NCI-H187 treated with DMSO at 0.1 percent for 48 hours (cell line): ENCODE data around the gene CTNND2.

Experiments
- DNase-seq: peaks from one replicate; lab custom pipeline; 2025; lab: John Stamatoyannopoulos, UW

CTNND2 gene

GRCh38 chr5:10985721-10986110 is 918.5 kb downstream of the CTNND2 start:
- DNase-seq = no peak

DNA sequence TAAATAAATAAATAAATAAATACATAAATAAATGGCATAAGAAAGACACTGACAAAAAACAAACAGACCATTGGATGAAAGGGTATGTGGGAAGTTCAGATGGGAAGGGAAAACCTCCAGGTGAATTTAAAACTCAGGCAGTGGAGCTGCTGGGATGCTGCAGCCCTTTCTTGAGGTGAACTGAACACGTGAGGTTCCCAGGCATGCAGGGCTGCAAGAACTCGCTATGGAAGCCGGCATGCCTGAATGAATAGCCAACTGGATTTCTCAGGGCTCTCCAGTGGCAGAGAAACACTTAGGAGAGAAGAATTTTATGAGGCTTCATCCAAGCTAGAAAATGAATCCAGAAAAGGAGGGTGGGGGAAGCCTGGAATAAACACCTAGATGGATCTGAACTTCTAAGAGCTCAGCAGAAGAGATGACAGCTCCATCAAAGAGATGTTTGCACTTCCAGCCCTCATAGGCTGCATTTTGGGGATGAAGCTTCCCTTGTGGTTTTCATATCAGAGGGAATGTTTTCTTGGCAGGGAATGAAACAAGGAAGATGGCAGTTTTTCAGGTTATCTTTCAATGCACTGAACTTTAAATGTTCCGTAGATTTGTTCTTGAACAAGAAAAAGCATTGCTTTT is 919.0 kb downstream of the CTNND2 start:
- no peak for DNase-seq

GRCh38 chr5:10984021-10984715 is 920.1 kb downstream of the CTNND2 start:
- no peak for DNase-seq

GRCh38 chr5:10982626-10983025 is 921.6 kb downstream of the CTNND2 start:
- DNase-seq = no peak

DNA sequence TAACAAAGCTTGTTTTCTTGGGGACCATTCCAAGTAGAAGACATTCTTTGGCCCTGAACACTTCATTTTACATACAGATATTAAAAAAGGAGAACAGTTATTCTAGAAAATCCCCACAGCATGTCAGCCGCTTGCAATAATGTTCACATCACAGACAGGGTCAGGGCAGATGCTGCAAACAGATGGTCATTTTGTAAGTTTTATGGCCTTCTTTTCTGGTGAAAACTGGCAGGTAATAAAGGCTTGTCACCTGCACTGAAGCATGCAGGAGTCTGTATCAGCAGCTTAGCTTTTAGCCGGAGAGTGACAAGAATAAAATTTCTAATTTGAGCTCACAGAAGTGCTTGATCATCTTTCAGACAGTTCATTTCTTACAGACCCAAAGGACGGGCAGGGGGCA is 922.3 kb downstream of the CTNND2 start:
- no peak for DNase-seq

GRCh38 chr5:10977011-10977410 is 927.2 kb downstream of the CTNND2 start:
- DNase-seq = no peak

DNA sequence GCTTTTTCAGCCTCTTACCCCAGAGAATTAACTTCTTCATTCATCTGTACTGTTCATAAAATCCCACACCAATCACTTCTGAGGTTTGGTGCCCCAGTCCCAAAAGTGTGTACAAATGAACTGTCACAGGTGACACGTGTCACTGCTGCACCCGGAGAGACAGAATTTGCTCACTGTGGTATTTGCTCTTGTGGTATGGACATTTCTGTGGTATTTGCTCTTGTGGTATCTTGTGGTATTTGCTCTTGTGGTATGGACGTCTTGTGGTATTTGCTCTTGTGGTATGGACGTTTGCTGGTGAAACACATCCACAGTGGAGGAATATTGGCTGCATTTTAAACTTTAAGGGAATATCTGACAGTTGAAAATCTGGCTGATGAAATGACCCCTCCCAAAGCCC is 928.3 kb downstream of the CTNND2 start:
- DNase-seq = no peak

DNA sequence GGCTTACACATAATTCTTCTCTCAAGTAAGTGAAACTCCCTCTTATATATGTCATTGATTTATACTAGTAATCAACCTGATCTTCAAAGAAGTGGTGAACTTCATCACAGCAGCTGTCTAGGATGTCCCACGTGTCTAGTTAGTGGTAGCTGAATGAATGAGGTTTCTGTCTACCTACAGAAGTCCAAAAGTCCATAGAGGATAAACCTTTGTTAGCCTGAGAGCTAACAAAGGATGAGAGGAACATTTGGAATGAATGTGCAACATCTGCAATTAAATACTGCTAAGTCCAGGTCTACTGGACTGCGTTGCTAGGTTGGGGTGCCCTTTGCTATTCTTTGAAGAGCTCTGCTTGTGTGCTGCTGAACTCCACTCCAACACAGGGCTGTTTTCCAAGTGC is 929.4 kb downstream of the CTNND2 start:
- no peak for DNase-seq

DNA sequence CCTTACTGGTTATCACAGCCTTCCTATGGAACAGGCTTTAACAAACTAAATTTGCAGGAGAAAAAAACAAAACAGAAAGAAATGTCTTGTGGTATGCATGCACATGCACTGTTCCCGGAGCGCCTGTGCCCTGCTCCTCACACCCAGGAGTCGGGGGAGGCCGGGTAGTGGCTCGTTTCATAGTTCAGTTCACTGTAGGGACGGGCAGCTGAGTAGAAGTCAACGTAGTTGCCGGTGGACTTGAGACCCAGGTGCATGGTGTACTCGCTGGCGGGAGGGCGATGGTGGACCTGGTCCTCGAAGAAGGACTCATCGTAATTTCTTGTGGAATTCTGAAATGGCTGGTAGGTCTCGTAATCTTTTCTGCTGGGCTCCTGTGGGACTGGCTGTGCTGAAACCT is 930.9 kb downstream of the CTNND2 start:
- no peak for DNase-seq

DNA sequence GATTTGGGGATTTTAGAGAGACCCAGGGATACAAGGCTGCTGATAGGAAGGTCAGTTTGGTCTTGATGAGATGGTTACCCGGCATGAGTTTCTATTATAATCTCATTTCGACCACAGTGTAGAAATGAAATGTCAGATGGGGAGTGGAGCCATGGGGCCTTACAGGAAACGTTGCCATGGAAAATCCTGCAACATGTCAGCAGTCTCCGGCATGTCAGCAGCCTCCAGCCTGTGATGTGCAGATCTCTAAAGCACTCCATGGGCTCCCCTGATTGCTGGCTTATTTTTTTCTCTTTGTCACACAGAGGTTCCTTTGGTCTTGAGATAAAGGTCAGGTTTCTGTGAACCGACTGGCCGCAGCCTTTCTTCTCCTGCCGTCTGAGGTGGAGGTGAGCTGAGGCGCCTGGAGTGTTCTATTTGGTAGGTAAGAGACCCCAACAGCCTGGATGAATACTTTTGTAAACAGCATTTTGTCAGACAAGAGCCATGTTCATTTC is 934.5 kb downstream of the CTNND2 start:
- no peak for DNase-seq

DNA sequence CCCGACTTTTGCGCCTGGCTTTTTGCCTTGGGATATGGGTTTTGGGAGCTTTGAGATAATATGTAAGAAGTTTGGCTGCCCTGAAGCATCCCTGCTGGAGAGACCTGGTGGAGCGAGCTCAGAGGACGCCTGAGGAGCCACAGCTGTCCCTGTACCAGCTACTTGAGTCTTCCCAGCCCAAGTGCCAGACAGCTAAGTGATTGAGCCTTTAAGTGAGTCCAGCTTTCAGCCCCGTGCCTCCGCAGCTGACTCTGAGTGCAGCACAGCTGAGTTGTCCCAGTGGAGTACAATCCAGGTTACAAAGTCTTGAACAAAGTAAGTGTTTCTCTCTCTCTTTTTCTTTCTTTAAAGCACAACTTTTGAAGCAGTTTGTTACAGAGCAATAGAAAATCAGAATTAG is 939.4 kb downstream of the CTNND2 start:
- DNase-seq = no peak

- no peak for DNase-seq
Measured at GRCh38 chr5:10958728-10959127, 945.5 kb downstream of the CTNND2 start.

- no peak for DNase-seq
Measured at GRCh38 chr5:10949856-10950630, 954.2 kb downstream of the CTNND2 start.

- no peak for DNase-seq
Measured at GRCh38 chr5:10946050-10946449, 958.2 kb downstream of the CTNND2 start.

DNA sequence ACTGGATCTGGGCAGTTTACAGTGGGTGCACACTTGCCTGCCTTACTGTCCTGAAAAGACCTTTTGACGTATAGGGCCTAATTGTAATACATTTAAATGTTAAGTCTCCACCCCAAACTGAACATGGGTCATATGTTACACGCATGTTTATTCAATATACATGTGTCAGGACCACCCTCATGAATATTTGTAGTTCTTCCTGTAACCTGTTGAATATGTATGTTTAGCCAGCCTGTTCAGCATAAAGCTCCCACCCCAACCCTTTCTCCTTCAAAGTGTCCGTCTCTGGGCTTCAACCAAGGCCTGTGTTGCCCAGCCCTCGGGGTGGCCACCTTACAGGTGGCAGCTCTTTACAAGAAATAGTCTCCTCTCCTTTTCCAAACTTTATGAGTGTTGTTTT is 962.3 kb downstream of the CTNND2 start:
- DNase-seq = no peak

GRCh38 chr5:10936081-10936855 is 968.0 kb downstream of the CTNND2 start:
- DNase-seq = no peak

GRCh38 chr5:10935536-10935935 is 968.7 kb downstream of the CTNND2 start:
- DNase-seq = no peak

DNA sequence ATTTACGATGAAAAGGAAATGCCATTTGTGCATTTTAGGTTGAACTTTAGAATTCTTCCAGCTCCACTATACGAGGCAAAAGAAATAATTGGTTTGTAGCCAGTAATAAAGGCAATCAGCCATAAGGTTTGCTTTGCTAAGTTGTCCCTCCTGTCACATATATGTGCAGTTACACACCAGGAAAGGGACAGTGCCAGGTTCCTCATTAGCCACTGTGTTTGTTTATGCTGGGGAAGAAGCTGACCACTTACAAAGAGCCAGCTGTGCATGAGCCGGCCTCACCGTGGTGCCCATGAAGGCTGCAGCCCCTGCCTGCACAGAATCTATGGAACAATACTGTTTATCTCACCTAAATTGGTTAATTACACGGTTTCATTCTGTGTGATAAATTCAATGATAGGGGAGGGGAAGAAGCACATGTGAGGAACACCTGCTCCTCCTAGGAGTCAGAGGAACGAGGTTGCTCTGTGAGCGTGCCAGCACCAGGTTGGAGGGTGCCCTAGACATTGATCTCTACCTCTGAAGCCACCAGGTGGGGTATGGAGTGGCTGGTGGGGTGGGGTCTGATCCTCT is 969.4 kb downstream of the CTNND2 start:
- no peak for DNase-seq

GRCh38 chr5:10933121-10933520 is 971.1 kb downstream of the CTNND2 start:
- DNase-seq = no peak

DNA sequence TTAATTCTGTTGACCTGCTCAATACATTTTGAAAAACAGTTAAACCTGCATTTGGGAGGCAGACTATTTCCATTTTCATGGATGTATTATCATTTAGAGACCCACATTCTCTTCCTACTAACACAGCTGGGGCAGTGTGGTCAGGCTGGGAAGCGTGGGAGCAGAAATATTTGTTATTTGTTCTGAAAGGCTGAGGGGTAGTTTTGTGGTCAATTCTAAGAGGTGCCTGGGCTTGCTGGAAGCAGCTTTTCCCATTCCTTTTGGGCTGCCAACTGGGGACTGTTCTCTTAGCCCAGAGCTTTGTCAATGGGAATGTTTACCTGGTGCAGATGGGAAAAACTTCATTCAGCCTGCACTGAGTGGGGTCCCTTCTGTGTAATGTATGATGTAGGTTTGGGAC is 971.8 kb downstream of the CTNND2 start:
- DNase-seq = no peak

GRCh38 chr5:10927608-10928007 is 976.6 kb downstream of the CTNND2 start:
- DNase-seq = no peak

- no peak for DNase-seq
Measured at GRCh38 chr5:10923310-10923709, 980.9 kb downstream of the CTNND2 start.
